NB4 (cell line): ENCODE results near the gene HOXB6.

Experiments
- CTCF ChIP-seq: IDR thresholded peaks from one replicate; pipeline ENCODE4 v1.5.1; 2012; ENCODE audit warnings: low read depth, low read length
- MAX ChIP-seq: IDR thresholded peaks from 2 replicates; pipeline ENCODE4 v1.6.1; 2011; ENCODE audit warnings: low read depth, low read length
- POLR2A ChIP-seq: IDR thresholded peaks from 2 replicates; pipeline ENCODE4 v1.6.1; 2011; ENCODE audit warnings: mild to moderate bottlenecking; ENCODE audit not compliant: insufficient read length; ENCODE audit errors: extremely low read depth

GRCh38 chr17:48600244-48601098 lies 4.3 kb downstream of the HOXB6 start:
- TF ChIP-seq CTCF (no peak), POLR2A (no peak), MAX (no peak)
